ENCODE data around the gene CPLANE2.

CPLANE2 gene

GRCh38 chr1:16213013-16213412 lies 24.0 kb downstream of the CPLANE2 start:
- TF ChIP-seq CTCF (IDR thresholded peaks at IDR 0.05; ENCODE audit: borderline replicate concordance, insufficient read depth, low read depth, low read length) = no peak
- H3K4me3 ChIP-seq (ENCODE audit: low read depth, low read length) = no peak overlapping the region

DNA sequence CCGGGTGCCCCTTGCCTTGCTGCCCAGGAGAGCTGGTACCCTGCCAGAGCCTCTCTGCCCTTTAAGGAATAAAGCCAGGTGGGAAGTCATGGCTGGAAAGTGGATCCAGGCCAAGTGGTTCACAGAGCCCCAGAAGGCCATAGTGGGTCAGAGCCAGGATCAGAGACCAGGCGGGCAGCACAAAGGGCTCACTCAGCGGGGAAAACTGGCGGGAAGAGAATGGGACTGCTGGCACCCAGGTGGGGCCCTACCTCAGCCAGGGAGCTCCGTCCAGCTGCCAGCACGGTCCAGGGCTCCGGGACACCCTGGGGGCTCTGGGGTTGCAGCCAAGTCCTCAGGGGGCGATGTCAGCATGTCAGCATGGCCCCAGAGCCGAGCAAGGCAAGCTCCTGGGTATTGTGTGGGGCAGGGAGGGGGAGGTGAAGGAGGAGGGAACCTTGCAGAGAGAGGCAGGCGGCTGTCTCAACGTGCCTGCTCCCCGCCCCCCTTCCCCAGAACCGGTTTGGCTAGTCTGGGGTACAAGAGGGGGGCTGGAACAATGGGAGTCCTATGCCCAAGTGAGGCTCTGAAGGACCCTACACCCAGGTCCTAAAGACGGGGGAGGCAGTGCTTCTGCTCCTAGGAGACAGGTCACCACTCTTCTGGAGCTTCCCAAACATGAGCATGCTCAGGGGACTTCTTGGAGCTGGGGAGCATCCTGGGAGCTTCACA lies 24.6 kb downstream of the CPLANE2 start, which contains the start of gene ARHGEF19:
ARHGEF19 (minus strand) TSS at position 402 of the 711 bp plus-strand sequence. CDS start 3,598 bp downstream, outside the sequence.
- H3K4me3 ChIP-seq (ENCODE audit: low read depth, low read length) = no peak within 1 kb of the TSS
- TF ChIP-seq CTCF (IDR thresholded peaks at IDR 0.05; ENCODE audit: borderline replicate concordance, insufficient read depth, low read depth, low read length) = no peak

- no peak for TF ChIP-seq CTCF (IDR thresholded peaks at IDR 0.05; ENCODE audit: borderline replicate concordance, insufficient read depth, low read depth, low read length)
- H3K4me3 ChIP-seq (ENCODE audit: low read depth, low read length) = no peak overlapping the region
Observed at GRCh38 chr1:16211824-16212223, 25.2 kb downstream of the CPLANE2 start.

DNA sequence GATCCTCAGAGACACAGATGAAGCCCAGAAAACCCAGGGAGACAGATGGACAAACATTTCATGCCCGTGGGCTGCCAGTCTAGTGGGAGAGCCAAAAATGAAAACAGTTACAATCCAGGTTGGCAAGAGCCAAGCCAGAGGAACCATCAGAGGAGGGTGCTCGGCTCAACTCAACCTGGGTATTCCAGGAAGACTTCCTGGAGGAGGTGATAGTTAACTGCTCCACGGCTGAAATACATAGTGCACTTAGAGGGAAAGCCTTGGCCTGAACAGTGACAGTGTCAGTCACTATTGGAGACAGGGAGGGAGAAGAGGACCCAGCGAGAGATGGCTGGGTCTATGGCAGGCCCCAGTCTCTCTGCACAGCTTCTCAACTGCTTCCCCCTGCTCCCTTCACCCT lies 26.4 kb downstream of the CPLANE2 start:
- no peak overlapping the region for H3K4me3 ChIP-seq (ENCODE audit: low read depth, low read length)
- TF ChIP-seq CTCF (IDR thresholded peaks at IDR 0.05; ENCODE audit: borderline replicate concordance, insufficient read depth, low read depth, low read length) = no peak

DNA sequence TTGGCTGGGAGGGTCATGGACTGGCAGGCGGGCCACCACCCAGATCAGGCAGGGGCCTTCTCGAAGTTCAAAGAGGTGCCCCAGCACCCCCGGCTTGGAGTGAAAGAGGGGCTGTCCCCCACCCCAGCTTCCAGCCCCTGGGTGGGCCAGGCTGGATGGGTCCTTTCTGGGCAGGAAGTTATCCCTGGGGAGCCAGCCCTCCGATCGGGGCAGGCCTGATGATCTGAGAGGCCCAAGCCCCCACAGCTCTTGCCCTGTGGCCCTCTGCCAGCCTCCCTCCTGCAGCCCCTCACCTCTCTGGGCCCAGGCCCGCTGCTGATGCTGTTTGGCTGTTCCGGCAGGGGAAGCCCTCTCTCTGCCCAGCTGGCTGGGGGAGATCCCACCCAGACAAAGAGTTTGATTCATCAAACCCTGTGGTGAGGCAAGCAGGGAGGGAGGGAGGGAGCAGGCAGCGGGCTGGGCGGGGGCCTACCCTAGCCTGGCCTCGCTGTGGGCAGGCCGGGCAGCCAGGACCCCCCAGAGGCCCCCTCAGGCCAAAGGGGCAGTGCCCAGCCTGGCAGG lies 27.1 kb downstream of the CPLANE2 start:
- no peak for TF ChIP-seq CTCF (IDR thresholded peaks at IDR 0.05; ENCODE audit: borderline replicate concordance, insufficient read depth, low read depth, low read length)
- no peak overlapping the region for H3K4me3 ChIP-seq (ENCODE audit: low read depth, low read length)

- H3K4me3 ChIP-seq (ENCODE audit: low read depth, low read length) = no peak overlapping the region
- TF ChIP-seq CTCF (IDR thresholded peaks at IDR 0.05; ENCODE audit: borderline replicate concordance, insufficient read depth, low read depth, low read length) = no peak
Observed at GRCh38 chr1:16209132-16209846, 27.7 kb downstream of the CPLANE2 start.
